Nephron (organoid): ENCODE measurements around the gene RELN.
A peak's percentile ranks its signal among the peaks of the same experiment; 100 is the strongest.

ENCODE experiments used
- H3K27ac Mint-ChIP-seq, 3 experiments: 2 replicates each; pipeline ENCODE4 v1.8.0; 2020; ENCODE audit warnings: mixed read lengths in 3 of 3, mild to moderate bottlenecking in 2 of 3, moderate library complexity in 1 of 3
- H3K27me3 Mint-ChIP-seq: 2 replicates; pipeline ENCODE4 v1.8.0; 2021; ENCODE audit warnings: low read depth, mild to moderate bottlenecking, moderate library complexity, mixed read lengths
- H3K36me3 Mint-ChIP-seq: 2 replicates; pipeline ENCODE4 v1.8.0; 2020; ENCODE audit warnings: low read depth, mixed read lengths
- H3K4me1 Mint-ChIP-seq: 2 replicates; pipeline ENCODE4 v1.8.0; 2020; ENCODE audit warnings: mixed read lengths
- H3K4me3 Mint-ChIP-seq, 3 experiments: 2 replicates each; pipeline ENCODE4 v1.8.0; 2020; ENCODE audit warnings: mild to moderate bottlenecking in 3 of 3, mixed read lengths in 3 of 3, moderate library complexity in 2 of 3
- H3K9me3 Mint-ChIP-seq: 2 replicates; pipeline ENCODE4 v1.8.0; 2020; ENCODE audit warnings: mixed read lengths
- CTCF ChIP-seq, 3 experiments: fragments of 200-600 bp; sonication (generic); IDR thresholded peaks; one replicate each; pipeline ENCODE4 v1.5.0; 2021; ENCODE audit warnings: antibody characterized with exemption in 3 of 3; ENCODE audit not compliant: unreplicated experiment in 3 of 3

The RELN gene

GRCh38 chr7:103445228-103446048 lies 544.0 kb downstream of the RELN start:
- peaks cover 5% of the 10 kb centered on the region for H3K4me1 Mint-ChIP-seq
- peaks cover 92% of the 10 kb centered on the region for H3K27me3 Mint-ChIP-seq
- peak overlapping the region; percentile 76 to 83 (median 77) for H3K4me3 Mint-ChIP-seq
- no peaks in the 10 kb centered on the region for H3K36me3 Mint-ChIP-seq
- TF ChIP-seq CTCF (IDR thresholded peaks at IDR 0.05; ENCODE audit: unreplicated experiment in 3 of 3) = no peak
- no peaks in the 10 kb centered on the region for H3K9me3 Mint-ChIP-seq
- H3K27ac Mint-ChIP-seq = no peak overlapping the region

DNA sequence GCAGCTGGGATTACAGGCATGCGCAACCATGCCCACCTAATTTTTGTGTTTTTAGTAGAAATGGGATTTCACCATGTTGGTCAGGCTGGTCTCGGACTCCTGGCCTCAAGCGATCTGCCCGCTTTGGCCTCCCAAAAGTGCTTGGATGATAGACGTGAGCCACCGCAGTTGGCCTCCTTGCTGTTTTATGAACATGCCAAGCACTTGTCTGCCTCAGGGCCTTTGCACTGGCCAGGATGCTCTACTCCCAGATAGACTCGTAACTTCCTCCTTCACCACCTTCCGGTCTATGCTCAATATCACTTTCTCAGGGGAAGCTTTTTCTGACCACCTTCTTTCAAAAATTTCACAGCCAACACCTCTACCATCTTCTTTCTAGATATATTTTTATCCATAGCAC lies 549.8 kb downstream of the RELN start:
- TF ChIP-seq CTCF (IDR thresholded peaks at IDR 0.05; ENCODE audit: unreplicated experiment in 3 of 3) = no peak
- H3K9me3 Mint-ChIP-seq = no peaks in the 10 kb centered on the region
- peaks cover 59% of the 10 kb centered on the region for H3K27me3 Mint-ChIP-seq
- H3K27ac Mint-ChIP-seq = no peak overlapping the region
- no peaks in the 10 kb centered on the region for H3K36me3 Mint-ChIP-seq
- H3K4me3 Mint-ChIP-seq = no peak overlapping the region
- H3K4me1 Mint-ChIP-seq = no peaks in the 10 kb centered on the region

GRCh38 chr7:103437623-103438022 lies 551.8 kb downstream of the RELN start:
- peaks cover 39% of the 10 kb centered on the region for H3K27me3 Mint-ChIP-seq
- H3K4me3 Mint-ChIP-seq = no peak overlapping the region
- no peak for TF ChIP-seq CTCF (IDR thresholded peaks at IDR 0.05; ENCODE audit: unreplicated experiment in 3 of 3)
- H3K4me1 Mint-ChIP-seq = no peaks in the 10 kb centered on the region
- H3K27ac Mint-ChIP-seq = no peak overlapping the region
- H3K36me3 Mint-ChIP-seq = no peaks in the 10 kb centered on the region
- peaks cover 5% of the 10 kb centered on the region for H3K9me3 Mint-ChIP-seq

GRCh38 chr7:103432712-103433111 lies 556.7 kb downstream of the RELN start:
- peaks cover 5% of the 10 kb centered on the region for H3K9me3 Mint-ChIP-seq
- no peaks in the 10 kb centered on the region for H3K36me3 Mint-ChIP-seq
- H3K4me1 Mint-ChIP-seq = no peaks in the 10 kb centered on the region
- no peak overlapping the region for H3K27ac Mint-ChIP-seq
- H3K27me3 Mint-ChIP-seq = peaks cover 6% of the 10 kb centered on the region
- H3K4me3 Mint-ChIP-seq = no peak overlapping the region
- no peak for TF ChIP-seq CTCF (IDR thresholded peaks at IDR 0.05; ENCODE audit: unreplicated experiment in 3 of 3)

- Mint-ChIP-seq H3K27ac (no peak overlapping the region), H3K4me3 (no peak overlapping the region), H3K27me3 (no peaks in the 10 kb centered on the region), H3K9me3 (no peaks in the 10 kb centered on the region), H3K4me1 (no peaks in the 10 kb centered on the region), H3K36me3 (no peaks in the 10 kb centered on the region)
- no peak for TF ChIP-seq CTCF (IDR thresholded peaks at IDR 0.05; ENCODE audit: unreplicated experiment in 3 of 3)
Observed at GRCh38 chr7:103425177-103425576, 564.3 kb downstream of the RELN start.
